ENCODE results near the gene TMEM167B. TPM values are rescaled to one million over a fixed set of nuclear protein-coding genes. Genes with fewer than 3 reads are reported as not detected.
A peak's percentile ranks its signal among the peaks of the same experiment; 100 is the strongest.

Gene TMEM167B
- total RNA-seq, 1 donor from 2014 or later: 31.1 TPM

GRCh38 chr1:109078317-109078716, 12.2 kb upstream of the TMEM167B start:
- ATAC-seq (ENCODE audit: poor library complexity): no peak
- DNase-seq: no peak
- intact Hi-C loops (cut with DNase I): no loop called here

GRCh38 chr1:109079240-109079622, 11.3 kb upstream of the TMEM167B start:
- DNase-seq (no peak), ATAC-seq (ENCODE audit: poor library complexity) (no peak)
- intact Hi-C loops (cut with DNase I): no loop called here

- intact Hi-C loops (cut with DNase I): no loop called here
- DNase-seq (no peak), ATAC-seq (ENCODE audit: poor library complexity) (no peak)
These were observed 10.0 kb upstream of the TMEM167B start for GRCh38 chr1:109080441-109081082.

- no peak for DNase-seq
These were observed 7.1 kb upstream of the TMEM167B start for GRCh38 chr1:109083501-109083900.

GRCh38 chr1:109083923-109084322, 6.6 kb upstream of the TMEM167B start:
- DNase-seq (no peak), ATAC-seq (ENCODE audit: poor library complexity) (no peak)
- intact Hi-C loops (cut with DNase I): no loop called here

More at GRCh38 chr1:109083501-109083900, 7.1 kb upstream of the TMEM167B start:
- intact Hi-C loops (cut with DNase I): no loop called here
- no peak for ATAC-seq (ENCODE audit: poor library complexity)

GRCh38 chr1:109084563-109085517, 5.7 kb upstream of the TMEM167B start:
- intact Hi-C loops (cut with DNase I): no loop called here
- no peak for DNase-seq
- no peak for ATAC-seq (ENCODE audit: poor library complexity)

GRCh38 chr1:109089242-109090015, 1.1 kb upstream of the TMEM167B start:
- ATAC-seq (ENCODE audit: poor library complexity) (peak; percentile 39), DNase-seq (peak; percentile 68)
- intact Hi-C loops (cut with DNase I): no loop called here

GRCh38 chr1:109091078-109091838, 694 bp downstream of the TMEM167B start:
- intact Hi-C loops (cut with DNase I): no loop called here
- peak; percentile 58 for ATAC-seq (ENCODE audit: poor library complexity)

GRCh38 chr1:109091839-109092193, 1.3 kb downstream of the TMEM167B start:
- ATAC-seq (ENCODE audit: poor library complexity) (no peak), DNase-seq (no peak)
- intact Hi-C loops (cut with DNase I): no loop called here

More at GRCh38 chr1:109091078-109091838, 694 bp downstream of the TMEM167B start:
- no peak for DNase-seq

- no peak for DNase-seq
- intact Hi-C loops (cut with DNase I): no loop called here
- no peak for ATAC-seq (ENCODE audit: poor library complexity)
These were observed 3.8 kb downstream of the TMEM167B start for GRCh38 chr1:109094377-109094803.

- DNase-seq (no peak), ATAC-seq (ENCODE audit: poor library complexity) (no peak)
- intact Hi-C loops (cut with DNase I): no loop called here
These were observed 4.3 kb downstream of the TMEM167B start for GRCh38 chr1:109094871-109095270.

GRCh38 chr1:109095631-109096030, 5.1 kb downstream of the TMEM167B start:
- ATAC-seq (ENCODE audit: poor library complexity) (no peak), DNase-seq (no peak)
- intact Hi-C loops (cut with DNase I): no loop called here

GRCh38 chr1:109096120-109096519, 5.6 kb downstream of the TMEM167B start:
- DNase-seq (no peak), ATAC-seq (ENCODE audit: poor library complexity) (no peak)
- intact Hi-C loops (cut with DNase I): no loop called here

- peak; percentile 99 for ATAC-seq (ENCODE audit: poor library complexity)
- intact Hi-C loops (cut with DNase I): no loop called here
- peak; percentile 98 for DNase-seq
These were observed 9.6 kb downstream of the TMEM167B start for GRCh38 chr1:109099938-109100773.

- ATAC-seq (ENCODE audit: poor library complexity): no peak
- intact Hi-C loops (cut with DNase I): no loop called here
- no peak for DNase-seq
These were observed 14.0 kb downstream of the TMEM167B start for GRCh38 chr1:109104364-109105151.

- no peak for ATAC-seq (ENCODE audit: poor library complexity)
These were observed 15.3 kb downstream of the TMEM167B start for GRCh38 chr1:109105881-109106280.

GRCh38 chr1:109107785-109108184, 17.2 kb downstream of the TMEM167B start:
- intact Hi-C loops (cut with DNase I): no loop called here
- ATAC-seq (ENCODE audit: poor library complexity) (no peak), DNase-seq (no peak)

More at GRCh38 chr1:109105881-109106280, 15.3 kb downstream of the TMEM167B start:
- DNase-seq: no peak
- intact Hi-C loops (cut with DNase I): no loop called here

All from Right ventricle myocardium superior (tissue), 1 donor.